H1 (cell line): Measurements from ENCODE around the gene MIEN1. TPM values are rescaled to one million over a fixed set of nuclear protein-coding genes. Genes with fewer than 3 reads are reported as not detected.

ENCODE experiments used
- CTCF ChIA-PET: fragments of 300-600 bp; sonication (Branson Sonifier 250); formaldehyde crosslinking; loops from one replicate; lab custom pipeline; 2021; ENCODE audit not compliant: partially characterized antibody; lab: Charles Lee
- POLR2A ChIA-PET: fragments of 300-600 bp; sonication (Branson Sonifier 250); formaldehyde crosslinking; loops from one replicate; lab custom pipeline; 2021; ENCODE audit warnings: inconsistent platforms; ENCODE audit not compliant: partially characterized antibody; lab: Charles Lee
- DNase-seq, 2 experiments: peaks; one replicate each; pipeline versions ENCODE4 v3.0.0 to v3.0.0-alpha.2; 2010 to 2022; ENCODE audit warnings: low spot score in 2 of 2, low read depth in 1 of 2, mixed read lengths in 1 of 2
- FAIRE-seq: peaks from 2 replicates; lab custom pipeline; 2011; peaks lifted over from hg19 to GRCh38; lab: Jason Lieb, UNC
- H2AFZ ChIP-seq: 2 replicates; pipeline ENCODE4 v1.8.1; 2012; ENCODE audit warnings: low read length, inconsistent platforms
- H2AK5ac ChIP-seq: 2 replicates; pipeline ENCODE4 v1.6.1; 2013; ENCODE audit warnings: low read depth, low read length
- H2BK120ac ChIP-seq: replicated peaks from 2 replicates; pipeline ENCODE3; 2013; ENCODE audit warnings: low read depth, low read length, inconsistent platforms
- H2BK12ac ChIP-seq: 2 replicates; pipeline ENCODE4 v1.6.1; 2013; ENCODE audit warnings: low read depth, low read length
- H2BK15ac ChIP-seq: 2 replicates; pipeline ENCODE4 v1.6.1; 2013; ENCODE audit warnings: low read length
- H2BK20ac ChIP-seq: 2 replicates; pipeline ENCODE4 v1.6.1; 2013; ENCODE audit warnings: low read length
- H2BK5ac ChIP-seq: 2 replicates; pipeline ENCODE4 v1.6.1; 2013; ENCODE audit warnings: low read depth, low read length
- H3K14ac ChIP-seq: 2 replicates; pipeline ENCODE4 v1.6.1; 2013; ENCODE audit warnings: inconsistent platforms; ENCODE audit not compliant: insufficient read length
- H3K18ac ChIP-seq: 2 replicates; pipeline ENCODE4 v1.6.1; 2013; ENCODE audit warnings: low read length; ENCODE audit errors: extremely low read depth
- H3K23ac ChIP-seq: 2 replicates; pipeline ENCODE4 v1.6.1; 2013; ENCODE audit warnings: inconsistent platforms; ENCODE audit not compliant: insufficient read length
- H3K23me2 ChIP-seq: 2 replicates; pipeline ENCODE4 v1.6.1; 2013; ENCODE audit warnings: low read depth, low read length
- H3K27ac ChIP-seq: 2 replicates; pipeline ENCODE4 v1.6.1; 2011; ENCODE audit warnings: low read depth, low read length, inconsistent platforms
- H3K27me3 ChIP-seq, 4 experiments: replicated peaks in 1 of 4; 1 replicate in 1 of 4; 2 replicates in 3 of 4; pipeline versions ENCODE4 v1.6.1 to v1.8.1; 2011 to 2013; ENCODE audit warnings: low read length in 3 of 4, mild to moderate bottlenecking in 3 of 4, inconsistent platforms in 2 of 4, mixed read lengths in 2 of 4, moderate library complexity in 1 of 4; ENCODE audit not compliant: control insufficient read depth in 3 of 4, insufficient read depth in 3 of 4; ENCODE audit errors: extremely low read depth in 1 of 4
- H3K36me3 ChIP-seq, 4 experiments: 2 replicates each; pipeline versions ENCODE4 v1.6.1 to v1.8.1; 2011 to 2013; ENCODE audit warnings: mild to moderate bottlenecking in 4 of 4, low read length in 3 of 4, moderate library complexity in 2 of 4, control low read depth in 1 of 4, inconsistent platforms in 1 of 4; ENCODE audit not compliant: insufficient read depth in 4 of 4, control insufficient read depth in 2 of 4
- H3K4ac ChIP-seq: replicated peaks from 2 replicates; pipeline ENCODE3; 2013; ENCODE audit warnings: low read length, low read depth, mixed read lengths, inconsistent platforms; ENCODE audit not compliant: insufficient read length
- H3K4me1 ChIP-seq, 4 experiments: replicated peaks in 1 of 4; 1 replicate in 1 of 4; 2 replicates in 3 of 4; pipeline versions ENCODE4 v1.6.1 to v1.8.1; 2011 to 2013; ENCODE audit warnings: low read length in 3 of 4, inconsistent platforms in 2 of 4, mixed read lengths in 1 of 4; ENCODE audit not compliant: insufficient read depth in 4 of 4, control insufficient read depth in 3 of 4
- H3K4me2 ChIP-seq, 2 experiments: 2 replicates each; pipeline versions ENCODE4 v1.6.1 to v1.8.1; 2011 to 2013; ENCODE audit warnings: low read depth in 2 of 2, low read length in 2 of 2, control low read depth in 1 of 2, inconsistent platforms in 1 of 2, mild to moderate bottlenecking in 1 of 2; ENCODE audit not compliant: insufficient read depth in 1 of 2
- H3K4me3 ChIP-seq, 4 experiments: fragments of 200-600, 300-600 bp in 1 of 4; sonication (generic), shearing (Covaris generic), sonication (Bioruptor Twin) in 1 of 4; 2 replicates each; pipeline versions ENCODE4 v1.5.1 to v1.8.1; 2011 to 2016; ENCODE audit warnings: low read length in 4 of 4, low read depth in 3 of 4, control low read depth in 2 of 4, inconsistent platforms in 2 of 4, mild to moderate bottlenecking in 2 of 4, mixed read lengths in 1 of 4, moderate library complexity in 1 of 4; ENCODE audit not compliant: insufficient read depth in 2 of 4; ENCODE audit errors: extremely low read depth in 1 of 4
- H3K56ac ChIP-seq: replicated peaks from 2 replicates; pipeline ENCODE3; 2013; ENCODE audit warnings: low read depth, mild to moderate bottlenecking, mixed read lengths, low read length, inconsistent platforms; ENCODE audit not compliant: insufficient read length
- H3K79me1 ChIP-seq: 2 replicates; pipeline ENCODE4 v1.6.1; 2013; ENCODE audit warnings: low read depth, low read length, control low read depth
- H3K79me2 ChIP-seq, 2 experiments: 2 replicates each; pipeline versions ENCODE4 v1.6.1 to v1.8.1; 2012 to 2013; ENCODE audit warnings: low read length in 2 of 2, mild to moderate bottlenecking in 2 of 2, inconsistent platforms in 1 of 2; ENCODE audit not compliant: insufficient read depth in 2 of 2, control insufficient read depth in 1 of 2
- H3K9ac ChIP-seq, 4 experiments: replicated peaks in 1 of 4; 1 replicate in 1 of 4; 2 replicates in 3 of 4; pipeline versions ENCODE4 v1.6.1 to v1.8.1; 2011 to 2013; ENCODE audit warnings: low read depth in 3 of 4, low read length in 3 of 4, control low read depth in 2 of 4, mild to moderate bottlenecking in 2 of 4, moderate library complexity in 2 of 4, inconsistent platforms in 1 of 4; ENCODE audit errors: extremely low read depth in 1 of 4
- H3K9me3 ChIP-seq, 2 experiments: 2 replicates each; pipeline versions ENCODE4 v1.6.1 to v1.8.1; 2012 to 2013; ENCODE audit warnings: mild to moderate bottlenecking in 2 of 2, moderate library complexity in 2 of 2, control low read depth in 1 of 2, inconsistent platforms in 1 of 2, low read depth in 1 of 2, low read length in 1 of 2, mixed read lengths in 1 of 2; ENCODE audit not compliant: insufficient read depth in 2 of 2
- H4K20me1 ChIP-seq, 2 experiments: replicated peaks in 1 of 2; 2 replicates each; pipeline versions ENCODE3 to v1.8.1; 2011 to 2013; ENCODE audit warnings: inconsistent platforms in 2 of 2, low read length in 2 of 2, mild to moderate bottlenecking in 1 of 2; ENCODE audit not compliant: insufficient read depth in 2 of 2, control insufficient read depth in 1 of 2
- H4K5ac ChIP-seq: 2 replicates; pipeline ENCODE4 v1.6.1; 2013; ENCODE audit warnings: low read length, low read depth, mixed read lengths, inconsistent platforms; ENCODE audit not compliant: insufficient read length
- H4K8ac ChIP-seq: 2 replicates; pipeline ENCODE4 v1.8.0; 2013; ENCODE audit warnings: mild to moderate bottlenecking, moderate library complexity, low read length, inconsistent platforms; ENCODE audit not compliant: insufficient read depth; ENCODE audit errors: extremely low read depth
- H4K91ac ChIP-seq: replicated peaks from 2 replicates; pipeline ENCODE3; 2013; ENCODE audit warnings: low read length, mixed read lengths, inconsistent platforms; ENCODE audit not compliant: insufficient read length
- ASH2L ChIP-seq: fragments of 200-600, 300-600 bp; sonication (generic); IDR thresholded peaks from one replicate; pipeline ENCODE4 v1.7.1; 2017; ENCODE audit warnings: low read length
- WGBS, 2 experiments: shearing (Covaris generic) in 1 of 2; methylation state at CpG; one replicate each; pipeline versions ENCODE4 v1.1.6 to v1.1.7; 2013 to 2015; ENCODE audit warnings: low lambda C conversion rate in 2 of 2, mixed read lengths in 2 of 2, inconsistent platforms in 1 of 2, low coverage in 1 of 2, missing lambda C conversion rate in 1 of 2; ENCODE audit not compliant: insufficient replicate concordance in 2 of 2, insufficient coverage in 1 of 2, insufficient read length in 1 of 2; ENCODE audit errors: extremely low coverage in 1 of 2, missing lambda C conversion rate in 1 of 2; 5-methylcytosine and 5-hydroxymethylcytosine counted together
- polyA plus RNA-seq, 7 experiments: library from polyadenylated mRNA; depleted of rRNA in 3 of 7; stranded (reverse) in 5 of 7; unstranded in 2 of 7; fragments of >200 nt in 5 of 7; fragments of 200-250 nt in 2 of 7; gene quantifications; 1 replicate in 5 of 7; 2 replicates in 1 of 7; 4 replicates in 1 of 7; pipeline versions ENCODE4 v1.2.1 to v1.2.3, GENCODE V29; 2011 to 2013; ENCODE audit warnings: missing spikeins in 2 of 7, mixed read lengths in 2 of 7
- total RNA-seq: library from RNA; stranded (reverse); fragmentation: NEBNext Ultra II Directional; extraction: Animal tissue kit (Norgen Biotek cat#: 25700); gene quantifications from 2 replicates; pipeline ENCODE4 v1.2.1, GENCODE V29; 2021
- TF ChIP-seq, protein P1 (sequence below), 3 experiments: IDR thresholded peaks; 1 replicate in 2 of 3; 2 replicates in 1 of 3; pipeline versions ENCODE4 v1.5.1 to v1.6.1; 2011; ENCODE audit warnings: low read length in 3 of 3, mild to moderate bottlenecking in 3 of 3, inconsistent platforms in 2 of 3, low read depth in 1 of 3, moderate library complexity in 1 of 3; ENCODE audit not compliant: insufficient read depth in 1 of 3; ENCODE audit errors: control extremely low read depth in 1 of 3

MIEN1 gene
- total and polyA plus RNA-seq, 2 of the 8 experiments (the other 6 are each of a cell fraction or from before 2014, with no cell fraction given) = 29.6 to 54.9 TPM

DNA sequence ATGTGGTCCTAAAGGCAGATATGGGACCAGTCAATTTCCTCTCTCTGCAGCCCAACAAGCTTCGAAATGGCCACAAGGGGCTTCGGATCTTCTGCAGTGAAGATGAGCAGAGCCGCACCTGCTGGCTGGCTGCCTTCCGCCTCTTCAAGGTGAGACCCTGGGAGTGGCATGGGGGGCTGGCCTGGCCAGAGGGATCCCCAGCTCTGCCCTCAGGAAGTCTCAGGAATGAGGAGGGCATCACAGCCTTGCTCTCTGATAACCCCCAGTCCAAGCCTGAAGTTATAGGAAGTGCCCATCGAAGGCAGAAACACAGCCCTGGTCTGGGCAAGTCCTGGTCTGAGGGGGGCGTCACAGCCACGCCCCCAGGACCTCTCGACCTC lies 14.5 kb upstream of the MIEN1 start:
- CTCF ChIA-PET = interaction anchor here (1.2 to 2.0 kb wide), 4 partner anchors 15 to 123 kb away, joined by 3 to 5 read pairs (median 4); no protein-coding TSS in a partner anchor
- Histone ChIP-seq H3K4me2 (no peak overlapping the region), H2BK5ac (peak overlapping the region; percentile 80; the same call in 1 of the 2 replicates), H2BK120ac (no peak overlapping the region), H3K27me3 (no peaks in the 10 kb centered on the region), H3K23me2 (peaks cover 8% of the 10 kb centered on the region), H2AFZ (no peak overlapping the region), H3K56ac (no peak overlapping the region), H3K4ac (no peak overlapping the region), H4K5ac (no peak overlapping the region), H3K9ac (no peak overlapping the region), H2AK5ac (no peak overlapping the region), H3K18ac (no peak overlapping the region), H3K9me3 (no peaks in the 10 kb centered on the region), H3K36me3 (peaks cover 4 to 40% (median 31%) of the 10 kb centered on the region in 4 experiments; a peak in 6 of 8 replicates), H3K14ac (no peak overlapping the region), H2BK12ac (no peak overlapping the region), H3K4me1 (peaks cover 5 to 17% (median 16%) of the 10 kb centered on the region in 4 experiments), H3K4me3 (no peak overlapping the region), H3K79me2 (peaks cover 0 to 16% of the 10 kb centered on the region in 2 experiments; a peak in 2 of 4 replicates), H3K79me1 (peaks cover 9% of the 10 kb centered on the region), H3K23ac (no peak overlapping the region), H4K8ac (no peak overlapping the region; the same call in 1 of the 2 replicates), H2BK15ac (no peak overlapping the region), H3K27ac (no peak overlapping the region), H4K91ac (no peak overlapping the region), H2BK20ac (no peak overlapping the region), H4K20me1 (no peaks in the 10 kb centered on the region)
- WGBS, 2 experiments = 87% methylated on average over 8 of the region's 8 CpGs; no CpG with 5 or more reads in 1 of the 2 experiments
- no peak for FAIRE-seq
- no peak for DNase-seq
- TF ChIP-seq ASH2L = no peak
- TF ChIP-seq, protein P1, sequence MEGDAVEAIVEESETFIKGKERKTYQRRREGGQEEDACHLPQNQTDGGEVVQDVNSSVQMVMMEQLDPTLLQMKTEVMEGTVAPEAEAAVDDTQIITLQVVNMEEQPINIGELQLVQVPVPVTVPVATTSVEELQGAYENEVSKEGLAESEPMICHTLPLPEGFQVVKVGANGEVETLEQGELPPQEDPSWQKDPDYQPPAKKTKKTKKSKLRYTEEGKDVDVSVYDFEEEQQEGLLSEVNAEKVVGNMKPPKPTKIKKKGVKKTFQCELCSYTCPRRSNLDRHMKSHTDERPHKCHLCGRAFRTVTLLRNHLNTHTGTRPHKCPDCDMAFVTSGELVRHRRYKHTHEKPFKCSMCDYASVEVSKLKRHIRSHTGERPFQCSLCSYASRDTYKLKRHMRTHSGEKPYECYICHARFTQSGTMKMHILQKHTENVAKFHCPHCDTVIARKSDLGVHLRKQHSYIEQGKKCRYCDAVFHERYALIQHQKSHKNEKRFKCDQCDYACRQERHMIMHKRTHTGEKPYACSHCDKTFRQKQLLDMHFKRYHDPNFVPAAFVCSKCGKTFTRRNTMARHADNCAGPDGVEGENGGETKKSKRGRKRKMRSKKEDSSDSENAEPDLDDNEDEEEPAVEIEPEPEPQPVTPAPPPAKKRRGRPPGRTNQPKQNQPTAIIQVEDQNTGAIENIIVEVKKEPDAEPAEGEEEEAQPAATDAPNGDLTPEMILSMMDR (IDR thresholded peaks at IDR 0.05; ENCODE audit: control extremely low read depth in 1 of 3, insufficient read depth in 1 of 3, low read depth in 1 of 3, low read length in 3 of 3) = peak in 1 of 3 experiments; percentile 4; a peak in 1 of 4 replicates
- POLR2A ChIA-PET = interaction anchor here (1.0 to 1.7 kb wide), 4 partner anchors 8 to 74 kb away, joined by 3 to 4 read pairs (median 4); partner anchors contain the start of gene MIEN1
